ENCODE data around the gene IMPA2.

DNA sequence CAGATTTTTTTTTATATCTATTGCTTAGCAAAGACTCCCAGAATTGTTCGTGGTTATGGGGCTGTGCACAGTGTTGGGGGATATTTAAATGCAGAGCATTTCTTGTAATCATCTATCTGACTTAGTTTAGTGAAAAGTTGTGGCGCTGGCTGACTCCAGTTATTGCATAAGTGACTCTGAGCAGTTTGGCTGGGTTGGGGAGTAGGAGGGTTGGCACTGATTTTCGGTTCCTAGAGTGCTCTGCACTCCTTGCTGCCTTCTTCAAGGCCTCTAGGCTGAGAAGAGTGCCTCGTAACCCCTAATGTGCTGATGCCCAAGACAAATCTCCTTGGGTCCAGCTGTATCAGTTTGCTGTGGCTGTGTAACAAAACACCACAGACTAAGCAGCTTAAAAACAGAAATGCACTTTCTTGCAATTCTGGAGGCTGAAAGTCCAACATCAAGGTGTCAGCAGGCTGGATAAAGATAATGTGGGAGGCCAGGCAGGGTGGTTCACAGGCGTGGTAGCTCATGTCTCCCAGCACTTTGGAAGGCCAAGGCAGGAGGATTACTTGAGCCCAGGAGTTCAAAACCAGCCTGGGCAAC is 6.5 kb upstream of the IMPA2 start:
- TF ChIP-seq, protein P1, sequence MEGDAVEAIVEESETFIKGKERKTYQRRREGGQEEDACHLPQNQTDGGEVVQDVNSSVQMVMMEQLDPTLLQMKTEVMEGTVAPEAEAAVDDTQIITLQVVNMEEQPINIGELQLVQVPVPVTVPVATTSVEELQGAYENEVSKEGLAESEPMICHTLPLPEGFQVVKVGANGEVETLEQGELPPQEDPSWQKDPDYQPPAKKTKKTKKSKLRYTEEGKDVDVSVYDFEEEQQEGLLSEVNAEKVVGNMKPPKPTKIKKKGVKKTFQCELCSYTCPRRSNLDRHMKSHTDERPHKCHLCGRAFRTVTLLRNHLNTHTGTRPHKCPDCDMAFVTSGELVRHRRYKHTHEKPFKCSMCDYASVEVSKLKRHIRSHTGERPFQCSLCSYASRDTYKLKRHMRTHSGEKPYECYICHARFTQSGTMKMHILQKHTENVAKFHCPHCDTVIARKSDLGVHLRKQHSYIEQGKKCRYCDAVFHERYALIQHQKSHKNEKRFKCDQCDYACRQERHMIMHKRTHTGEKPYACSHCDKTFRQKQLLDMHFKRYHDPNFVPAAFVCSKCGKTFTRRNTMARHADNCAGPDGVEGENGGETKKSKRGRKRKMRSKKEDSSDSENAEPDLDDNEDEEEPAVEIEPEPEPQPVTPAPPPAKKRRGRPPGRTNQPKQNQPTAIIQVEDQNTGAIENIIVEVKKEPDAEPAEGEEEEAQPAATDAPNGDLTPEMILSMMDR (conservative IDR thresholded peaks at IDR 0.05 in 1 of 2, IDR thresholded peaks at IDR 0.05 in 1 of 2; ENCODE audit: extremely low read depth in 1 of 2, insufficient read depth in 1 of 2, low read depth in 1 of 2, low read length in 2 of 2): no peak
- no peak for TF ChIP-seq EZH2 (IDR thresholded peaks at IDR 0.05; ENCODE audit: borderline replicate concordance, low read length)
